DMS153 treated with DMSO at 0.1 percent for 48 hours (cell line): ENCODE measurements around the gene POLN.
"Not testable (repeated sequence)": the region's sequence is repeated elsewhere in the genome, so short reads cannot be mapped to it uniquely, and the experiment has no call there.

Source experiments
- DNase-seq: peaks from one replicate; lab custom pipeline; 2025; ENCODE audit not compliant: unreplicated experiment; lab: John Stamatoyannopoulos, UW

The POLN gene

DNA sequence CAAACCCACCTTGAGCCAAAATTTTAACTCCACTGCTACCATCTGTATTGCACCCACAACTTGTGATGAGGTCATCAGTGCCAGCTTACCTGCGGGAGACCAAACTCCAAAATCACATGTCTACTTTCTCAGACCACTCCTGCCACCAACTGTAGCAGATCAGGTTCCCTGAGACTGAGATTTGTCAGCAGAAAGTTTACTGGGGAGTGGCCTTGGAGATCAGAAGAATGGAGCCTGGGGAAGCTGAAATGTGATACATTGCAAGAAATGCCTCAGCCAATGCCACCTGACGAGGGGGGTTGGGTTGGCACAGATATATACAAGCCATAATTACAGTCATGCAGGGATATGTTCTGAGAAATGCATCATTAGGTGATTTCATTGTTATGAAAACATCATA, 19.1 kb downstream of the POLN start:
- DNase-seq: no peak

DNA sequence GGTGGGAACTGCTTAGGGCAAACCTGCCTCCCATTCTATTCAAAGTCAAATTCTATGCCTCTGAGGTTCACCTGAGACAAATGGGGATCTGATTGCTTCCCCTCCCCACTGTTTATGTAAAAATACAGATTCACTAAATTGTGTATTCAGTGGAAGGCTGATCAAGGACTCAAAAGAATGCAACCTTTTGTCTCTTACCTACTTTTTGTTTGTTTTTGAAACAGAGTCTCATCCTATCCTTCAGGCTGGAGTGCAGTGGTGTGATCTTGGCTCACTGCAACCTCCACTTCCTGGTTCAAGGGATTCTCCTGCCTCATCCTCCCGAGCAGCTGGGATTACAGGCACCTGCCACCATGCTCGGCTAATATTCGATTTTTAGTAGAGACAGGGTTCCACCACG, 20.5 kb downstream of the POLN start:
- DNase-seq: not testable (repeated sequence)

DNA sequence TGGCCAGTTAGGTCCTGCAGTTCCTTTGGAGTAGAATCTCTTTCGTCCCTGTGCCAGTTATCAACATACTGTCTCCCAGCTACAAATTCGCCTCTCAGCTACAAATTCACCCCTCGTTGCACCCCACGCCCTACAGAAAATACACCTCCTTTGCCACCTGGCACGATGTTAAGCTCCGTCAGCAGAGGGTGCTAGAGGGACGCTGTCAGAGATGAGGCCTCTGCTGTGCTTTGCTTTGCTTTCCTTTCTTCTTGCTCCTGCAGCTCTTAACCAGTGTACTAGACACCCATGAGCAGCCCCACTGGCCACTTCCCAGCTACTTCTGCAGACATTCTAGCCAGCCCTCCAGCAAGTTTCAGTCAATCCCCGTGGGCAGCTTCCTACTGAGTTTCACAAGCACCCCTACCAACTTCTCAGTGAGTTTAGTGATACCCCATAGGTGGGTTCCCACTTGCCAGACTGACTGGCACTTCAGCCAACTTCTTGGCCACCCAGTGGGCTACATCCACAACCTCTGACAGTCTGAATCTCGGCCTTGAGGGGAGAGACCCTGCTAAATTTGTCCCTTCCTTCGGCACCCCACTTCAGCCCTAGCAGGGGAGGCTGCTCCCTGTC, 21.8 kb downstream of the POLN start:
- peak; percentile 52 for DNase-seq

DNA sequence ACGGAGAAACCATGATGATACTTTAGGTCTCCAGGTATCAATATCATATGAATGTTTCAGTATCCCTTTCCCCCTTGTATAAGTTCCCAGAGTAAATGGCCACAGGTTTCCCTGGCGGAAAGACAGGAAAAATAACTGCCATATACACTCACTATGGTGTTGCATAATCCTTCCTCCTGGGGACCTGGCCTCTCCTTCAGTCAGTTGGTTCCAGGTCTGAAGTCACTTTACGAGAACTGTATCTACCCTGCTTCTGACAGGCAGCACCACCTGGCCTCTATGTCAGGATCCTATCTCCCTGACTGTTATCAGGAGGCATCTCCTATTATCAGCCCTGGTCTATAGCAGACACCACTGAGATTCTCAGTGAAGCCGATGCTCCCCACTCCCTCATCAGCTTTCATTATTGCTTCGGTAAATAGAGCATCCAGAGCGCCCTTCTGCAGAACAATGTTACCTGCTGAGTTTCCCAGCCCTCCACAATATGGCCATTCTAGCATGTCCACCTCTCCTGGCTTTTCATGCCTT, 22.6 kb downstream of the POLN start:
- DNase-seq: no peak

DNA sequence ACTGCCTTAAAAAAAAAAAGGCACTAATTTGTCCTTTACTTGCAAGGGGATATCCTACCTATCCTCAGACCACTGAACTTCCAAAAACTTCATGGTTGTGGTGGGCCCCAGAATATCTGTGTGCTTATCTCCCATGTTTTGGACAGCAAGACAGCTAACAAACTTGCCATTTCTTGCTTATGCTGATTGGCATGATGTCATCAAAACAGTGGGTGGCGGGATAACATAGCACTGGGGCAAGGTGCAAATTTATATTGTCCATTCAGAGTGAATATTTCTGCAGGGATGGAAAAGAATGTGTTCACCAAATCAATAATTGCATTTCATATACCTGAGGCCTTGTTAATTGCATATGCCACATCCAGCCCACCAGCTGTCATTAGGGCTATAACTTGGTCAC, 23.5 kb downstream of the POLN start:
- no peak for DNase-seq

DNA sequence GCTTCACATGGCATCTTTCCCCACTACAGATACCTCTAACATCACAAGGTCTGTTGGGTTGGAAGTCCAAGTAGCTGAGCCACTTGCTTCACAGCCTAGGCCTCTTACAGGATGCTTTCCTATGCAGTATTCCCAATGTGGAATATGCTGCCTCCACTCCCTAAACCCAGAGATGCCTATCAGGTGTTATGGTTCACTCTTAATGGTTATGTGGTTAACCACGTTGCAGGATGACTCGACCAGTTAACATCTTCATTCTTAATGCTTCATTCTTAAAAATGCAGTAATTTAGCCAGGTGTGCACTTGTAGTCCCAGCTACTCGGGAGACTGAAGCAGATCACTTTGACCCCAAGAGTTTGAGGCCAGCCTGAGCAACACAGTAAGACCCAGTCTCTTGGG, 24.2 kb downstream of the POLN start:
- no peak for DNase-seq

DNA sequence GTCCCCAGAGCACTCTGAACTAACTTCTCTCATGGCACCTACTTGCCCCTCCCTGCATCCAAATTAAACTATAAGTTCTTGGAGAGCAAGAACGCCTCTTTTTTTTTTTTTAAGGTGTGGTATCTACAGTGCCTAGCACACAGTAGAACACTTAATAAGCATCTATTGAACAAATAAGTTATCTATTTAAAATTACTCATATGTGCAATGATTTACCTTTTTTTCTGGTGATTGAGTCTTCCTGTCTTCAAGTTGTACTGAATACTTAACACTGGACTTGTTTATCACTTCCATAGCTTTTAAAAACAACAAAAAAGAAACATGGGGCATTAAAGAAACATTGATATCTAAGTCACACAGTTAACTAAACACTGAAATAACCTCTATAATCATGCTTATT, 29.1 kb downstream of the POLN start:
- DNase-seq: no peak

DNA sequence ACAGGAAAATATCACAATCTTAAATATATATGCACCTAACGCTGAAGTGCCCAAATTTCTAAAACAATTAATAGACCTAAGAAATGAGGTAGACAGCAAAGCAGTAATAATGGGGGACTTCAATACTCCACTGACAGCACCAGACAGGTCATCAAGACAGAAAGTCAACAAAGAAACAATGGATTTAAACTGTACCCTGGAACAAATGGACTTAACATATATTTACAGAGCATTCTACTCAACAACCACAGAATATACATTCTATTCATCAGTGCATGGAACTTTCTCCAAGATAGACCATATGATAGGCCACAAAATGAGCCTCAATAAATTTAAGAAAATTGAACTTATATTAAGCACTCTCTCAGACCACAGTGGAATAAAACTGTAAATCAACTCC, 39.1 kb downstream of the POLN start:
- DNase-seq: not testable (repeated sequence)

DNA sequence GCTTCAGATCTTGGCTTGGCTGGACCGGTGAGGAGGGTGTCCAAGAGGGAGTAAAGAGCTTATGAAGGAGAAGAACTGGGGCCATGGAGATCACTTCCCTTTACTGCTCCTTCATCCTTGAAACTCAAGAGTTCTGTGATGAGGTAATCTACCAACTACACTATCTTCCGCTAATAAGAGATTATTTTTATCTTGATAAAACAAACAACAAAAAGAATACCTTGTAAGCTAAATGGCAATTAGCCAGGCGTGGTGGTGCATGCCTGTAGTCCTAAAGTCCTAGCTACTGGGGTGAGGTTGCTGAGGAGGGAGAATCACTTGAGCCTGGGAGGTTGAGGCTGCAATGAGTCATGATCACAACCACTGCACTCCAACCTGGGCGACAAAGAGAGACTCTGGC, 47.4 kb downstream of the POLN start:
- no peak for DNase-seq

DNA sequence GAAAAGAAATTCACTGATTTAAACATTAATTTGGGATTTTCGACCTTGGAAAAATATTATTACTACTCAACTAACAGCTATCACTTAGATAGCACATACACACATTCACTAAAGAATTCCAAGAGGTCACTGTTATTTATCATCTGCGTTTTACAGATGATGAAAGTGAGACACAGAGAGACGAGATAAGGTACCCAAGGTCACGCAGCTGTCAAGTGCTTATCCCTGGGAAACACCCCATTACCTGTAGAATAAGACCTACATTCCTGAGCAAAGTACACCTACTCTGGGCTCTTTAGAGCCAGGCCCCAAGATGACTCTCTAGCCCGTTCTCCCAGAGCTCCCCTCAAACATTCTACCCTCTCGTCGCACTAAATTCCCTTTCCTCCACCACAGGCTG, 48.6 kb downstream of the POLN start:
- DNase-seq: no peak

DNA sequence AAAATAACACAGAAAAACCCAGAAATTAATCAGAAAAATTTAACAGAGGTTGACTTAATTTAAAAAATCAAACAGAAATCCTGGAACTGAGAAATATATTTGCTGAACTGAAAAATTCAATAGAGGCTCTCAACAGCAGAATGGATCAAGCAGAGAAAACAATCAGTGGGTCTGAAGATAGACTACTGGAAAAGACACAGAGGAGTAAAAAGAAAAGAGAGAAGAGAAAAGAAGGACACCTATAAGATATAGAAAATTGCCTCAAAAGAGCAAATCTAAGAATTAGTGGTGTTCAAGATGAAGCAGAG, 55.1 kb downstream of the POLN start:
- no peak for DNase-seq

DNA sequence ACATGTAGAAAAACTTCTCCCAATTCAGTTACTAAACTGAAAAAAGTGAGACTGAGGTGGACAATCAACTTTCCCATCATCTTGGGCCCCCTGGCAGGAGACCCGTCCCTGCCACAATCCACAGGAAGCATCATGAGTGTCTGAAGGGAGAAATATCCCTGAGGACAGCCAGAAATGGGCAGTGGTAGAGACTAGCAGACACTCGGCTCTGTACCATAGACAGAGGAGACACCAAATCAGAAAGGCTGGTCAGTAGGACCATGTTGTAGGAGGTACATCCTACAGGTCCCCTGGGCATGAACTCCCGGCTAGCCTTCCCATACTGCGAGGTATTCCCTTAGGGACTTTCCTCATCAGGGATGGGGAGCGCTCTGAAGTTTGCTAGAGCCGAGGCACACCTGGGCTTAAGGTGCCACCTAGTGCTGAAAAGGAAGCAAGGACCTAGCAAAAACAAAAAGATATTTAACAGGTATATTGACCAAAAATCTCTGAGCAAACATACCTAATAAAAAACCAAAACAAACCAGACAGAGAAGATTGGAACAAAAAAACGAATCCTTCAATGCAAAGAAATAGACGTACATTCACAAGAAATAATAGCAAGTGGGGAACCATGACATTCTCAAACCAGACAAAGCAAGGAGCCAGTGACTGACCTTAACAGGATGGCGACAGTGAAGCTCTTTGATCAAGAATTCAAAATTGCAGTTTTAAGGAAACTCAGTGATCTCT, 55.6 kb downstream of the POLN start:
- DNase-seq: peak; percentile 7

DNA sequence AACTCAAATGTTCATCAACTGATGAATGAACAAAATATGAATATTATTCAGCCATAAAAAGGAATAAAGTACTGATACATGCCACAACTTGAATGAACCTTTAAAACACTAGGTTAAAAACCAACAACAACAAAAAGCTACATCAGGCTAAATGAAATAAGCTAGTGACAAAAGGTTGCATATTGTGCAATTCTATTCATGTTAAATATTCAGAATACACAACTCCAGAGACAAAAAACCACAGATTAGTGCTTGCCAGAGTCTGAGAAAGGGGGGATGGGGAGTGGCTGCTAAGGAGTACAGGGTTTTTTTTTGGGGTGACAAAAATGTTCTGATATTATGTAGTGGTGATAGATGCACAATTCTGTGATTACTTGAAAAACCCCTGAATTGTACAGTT, 58.5 kb downstream of the POLN start:
- DNase-seq: no peak

DNA sequence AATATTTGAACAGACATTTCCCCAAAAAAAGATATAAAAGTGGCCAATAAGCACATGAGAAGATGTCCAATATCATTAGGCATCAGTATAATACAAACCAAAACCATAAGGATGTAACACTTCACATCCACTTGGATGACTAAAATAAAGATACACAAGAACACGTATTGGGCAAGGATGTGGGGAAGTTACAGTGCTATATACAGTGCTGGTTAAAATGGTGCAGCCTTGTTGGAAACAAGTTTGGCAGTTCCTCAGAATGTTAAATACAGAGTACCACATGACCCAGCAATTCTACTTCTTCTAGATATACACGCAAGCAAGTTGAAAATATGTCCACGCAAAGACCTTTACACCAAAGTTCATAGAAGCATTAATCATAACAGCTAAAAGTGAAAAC, 58.9 kb downstream of the POLN start:
- DNase-seq: no peak

DNA sequence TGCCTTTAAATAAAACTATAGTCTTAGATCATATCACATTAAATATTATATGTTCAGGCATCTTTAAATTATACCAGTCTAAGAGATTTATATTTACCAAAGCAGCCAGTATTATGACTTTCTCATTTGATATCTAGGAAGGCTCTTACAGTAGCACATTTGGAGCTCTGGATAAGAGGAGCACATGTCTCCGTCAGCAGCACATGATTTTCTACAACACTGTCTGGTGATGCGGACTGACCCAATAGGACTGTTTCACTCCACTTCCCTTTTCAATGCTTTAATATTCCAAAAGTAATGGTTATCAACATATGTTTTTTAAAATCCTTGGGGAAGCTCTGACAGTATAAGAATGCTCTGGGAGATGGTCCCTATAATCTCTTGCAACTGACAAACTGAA, 61.5 kb downstream of the POLN start:
- no peak for DNase-seq

DNA sequence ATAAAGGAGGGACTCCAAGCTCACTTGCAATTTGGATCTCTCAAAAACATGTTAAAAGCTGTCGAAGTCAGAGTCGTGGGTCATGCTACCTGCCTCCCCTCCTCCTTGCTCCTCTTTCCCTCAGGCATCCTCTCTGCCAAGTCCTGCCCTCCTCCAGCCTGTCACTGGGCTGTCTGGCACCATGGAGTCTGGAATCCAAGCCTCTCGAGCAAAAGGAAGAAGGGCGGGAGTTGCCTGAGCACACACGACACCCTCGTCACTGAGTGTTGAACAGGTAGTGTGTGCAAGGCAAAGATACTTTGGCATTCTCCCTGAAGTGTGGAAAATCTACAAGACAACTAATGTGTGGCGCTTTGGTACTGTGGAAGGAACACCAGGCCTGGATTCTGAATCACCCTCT, 62.2 kb downstream of the POLN start:
- no peak for DNase-seq

DNA sequence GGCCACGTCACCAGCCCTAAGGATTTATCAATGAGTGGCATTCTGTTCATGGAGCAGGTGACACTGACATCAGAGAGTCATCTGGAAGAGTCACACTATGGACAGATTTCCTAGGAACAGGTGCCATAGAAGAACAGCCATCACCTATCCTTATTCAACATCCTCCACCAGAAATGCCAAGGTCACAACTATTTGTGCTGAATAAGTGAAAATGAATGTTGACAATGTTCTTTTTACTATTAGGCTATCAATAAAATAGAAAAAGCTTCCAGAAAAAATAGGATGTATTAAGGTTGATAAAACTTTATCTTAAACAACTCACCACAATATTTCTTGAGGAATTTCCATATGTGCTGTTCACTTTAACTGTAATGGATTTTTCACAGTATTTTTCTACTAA, 62.9 kb downstream of the POLN start:
- DNase-seq: no peak

DNA sequence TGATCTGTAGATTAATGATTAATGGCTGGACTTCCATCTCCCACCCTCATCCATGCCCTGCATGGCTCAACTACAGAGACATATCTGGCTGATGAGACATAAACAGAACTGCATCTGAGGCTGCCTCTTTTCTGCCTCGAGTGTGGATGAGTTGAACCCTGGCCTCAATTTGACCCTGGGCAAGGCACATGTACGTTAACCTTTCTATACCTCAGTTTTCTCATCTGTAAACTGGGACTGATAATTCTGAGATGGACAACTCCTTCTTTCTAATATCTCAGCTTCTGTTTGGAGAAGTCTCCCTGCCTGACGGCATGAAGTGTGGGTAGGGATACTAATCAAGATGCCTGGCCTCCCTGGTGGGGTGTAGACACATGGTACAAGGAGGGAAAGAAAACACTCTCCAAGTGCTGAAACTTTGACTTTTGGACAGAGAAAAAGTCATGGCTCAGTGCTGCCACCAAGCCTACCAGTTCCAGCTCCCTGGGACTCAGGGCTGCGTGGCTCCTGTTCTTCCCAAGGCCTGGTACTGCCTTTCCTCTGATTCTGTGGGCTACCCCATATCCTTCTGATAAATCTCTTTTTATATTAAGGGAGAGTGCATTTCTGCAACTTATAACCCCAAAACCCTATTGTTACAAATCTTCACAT, 64.4 kb downstream of the POLN start:
- DNase-seq: no peak

DNA sequence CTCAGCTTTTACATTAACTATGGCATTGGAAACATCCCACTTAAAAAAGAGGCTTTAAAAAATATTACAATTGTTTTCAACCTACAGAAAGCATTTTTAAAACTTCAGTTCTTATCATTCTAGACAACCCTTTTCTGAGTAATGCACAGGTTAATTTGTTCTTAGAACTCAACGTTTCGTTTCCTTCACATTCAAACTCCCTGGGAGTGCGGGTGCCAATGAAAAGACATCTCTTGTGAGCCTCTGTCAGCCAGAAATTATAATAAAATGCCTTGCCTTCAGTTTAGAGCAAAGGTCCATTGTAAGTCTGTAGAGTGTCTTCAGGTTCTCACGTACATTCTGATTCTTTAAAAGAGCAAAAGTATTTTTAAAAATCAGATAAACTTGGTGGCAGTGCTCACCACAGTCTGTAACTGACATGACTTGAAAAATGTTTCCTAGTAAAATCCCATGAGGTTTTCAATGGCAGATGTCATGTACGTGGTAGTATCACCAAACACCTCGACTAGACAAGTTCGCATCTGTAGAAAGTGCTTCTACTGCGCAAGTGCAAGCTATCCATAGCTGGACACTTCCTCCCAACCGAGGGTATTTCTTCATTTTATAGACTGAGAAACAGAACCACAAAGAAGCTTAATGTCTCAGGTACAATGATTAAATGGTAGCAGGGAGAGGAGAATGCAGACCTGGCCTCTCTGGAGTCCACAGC, 65.8 kb downstream of the POLN start:
- no peak for DNase-seq

DNA sequence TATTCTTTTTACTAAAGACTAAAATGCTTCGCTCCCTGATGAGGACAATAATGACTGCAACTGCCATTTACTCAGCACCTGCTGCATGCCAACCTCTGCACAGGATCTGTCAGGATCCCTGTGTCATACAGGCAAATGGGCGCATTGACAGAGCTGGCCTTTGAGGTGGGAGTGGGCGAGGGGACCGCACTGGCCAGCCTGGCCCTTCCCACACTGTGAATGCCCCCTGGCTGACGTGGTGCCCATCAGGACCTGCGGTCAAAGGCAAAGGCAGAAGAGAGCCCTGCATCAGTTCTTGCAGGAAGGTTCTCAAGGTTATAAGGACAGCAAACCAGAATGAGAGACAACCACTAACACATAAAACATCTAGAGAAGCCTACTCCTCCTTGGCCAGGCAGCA, 67.9 kb downstream of the POLN start:
- DNase-seq: no peak

DNA sequence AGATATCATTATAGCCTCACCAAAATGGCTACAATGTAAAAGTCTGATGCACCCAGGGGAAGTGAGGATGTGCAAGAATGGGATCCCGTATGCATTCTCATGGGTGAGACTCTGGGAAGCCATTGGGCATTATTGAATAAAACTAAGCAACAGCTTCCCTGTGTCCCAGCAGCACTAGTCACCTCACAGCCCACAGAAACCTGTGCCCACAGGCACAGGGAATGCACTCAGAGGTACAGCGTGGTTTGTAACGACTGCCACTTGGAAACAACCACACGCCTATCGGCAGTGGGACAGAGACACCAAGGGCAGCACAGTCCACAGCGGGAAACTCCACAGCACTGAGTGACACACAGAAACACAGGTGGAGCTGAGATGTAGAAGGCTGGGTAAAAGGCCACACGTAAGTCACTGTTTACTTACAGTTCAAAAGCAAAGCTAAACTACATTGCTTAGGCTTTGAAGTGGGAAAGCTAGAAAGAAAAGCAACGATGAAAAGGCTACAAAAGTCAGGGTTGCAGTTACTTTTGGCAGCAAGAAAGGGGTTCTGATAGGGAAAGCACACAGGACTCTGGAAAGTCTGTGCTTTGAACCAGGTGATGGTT, 69.2 kb downstream of the POLN start:
- no peak for DNase-seq

DNA sequence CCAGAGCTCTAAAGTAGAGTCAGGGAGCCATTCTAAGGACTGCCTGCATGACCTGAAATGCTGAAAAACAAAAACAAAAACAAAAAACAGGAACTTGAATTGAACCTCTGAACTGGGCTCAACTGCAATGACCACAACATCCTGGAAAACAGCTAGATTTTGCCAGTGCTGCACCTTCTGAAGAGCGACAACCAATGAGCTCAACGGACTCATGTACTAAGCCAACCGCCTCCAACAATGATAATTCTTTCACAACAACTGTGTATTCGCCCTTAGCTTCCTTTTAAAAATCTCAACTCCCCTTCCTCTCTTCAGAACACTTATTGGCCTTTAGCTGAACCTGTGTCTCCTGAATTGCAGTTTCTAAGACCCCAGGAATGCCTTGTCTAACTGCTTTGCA, 69.8 kb downstream of the POLN start:
- DNase-seq: no peak
